ENCODE data around the gene KRTAP6-1. TPM values are rescaled to one million over a fixed set of nuclear protein-coding genes. Genes with fewer than 3 reads are reported as not detected.

KRTAP6-1 gene
- total and polyA plus RNA-seq, 4 experiments from 2014 or later: not detected

DNA sequence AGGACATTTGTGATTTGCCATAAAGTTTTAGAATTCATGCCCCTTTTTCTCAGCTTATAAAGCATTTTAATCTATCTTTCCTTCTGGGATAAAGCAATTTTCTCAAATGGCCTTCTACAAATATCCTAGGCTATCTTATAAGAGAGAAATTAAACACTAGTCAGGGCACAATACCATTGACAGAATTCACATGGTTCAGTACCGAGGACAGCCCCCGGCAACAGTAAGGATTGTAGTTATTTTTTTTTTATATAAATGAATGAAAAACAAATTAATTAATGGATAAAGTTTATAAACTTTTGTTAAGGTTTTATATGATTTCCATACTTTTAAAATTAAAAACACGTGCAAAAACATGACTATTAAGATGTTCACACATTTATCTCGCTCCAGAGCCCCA is 14.4 kb upstream of the KRTAP6-1 start:
- H3K4me1 Mint-ChIP-seq: no peaks in the 10 kb centered on the region
- H3K27me3 Mint-ChIP-seq: no peaks in the 10 kb centered on the region
- H3K27ac Mint-ChIP-seq: no peak overlapping the region
- no peaks in the 10 kb centered on the region for H3K4me1 ChIP-seq (ENCODE audit: insufficient read depth, low read length)
- H3K27me3 ChIP-seq (ENCODE audit: insufficient read depth, low read length): no peaks in the 10 kb centered on the region
- H3K4me3 Mint-ChIP-seq: no peak overlapping the region
- no peaks in the 10 kb centered on the region for H3K9me3 ChIP-seq (ENCODE audit: control insufficient read depth in 1 of 2, low read length in 2 of 2)
- no peaks in the 10 kb centered on the region for H3K36me3 ChIP-seq (ENCODE audit: insufficient read depth, low read length)
- ChIA-PET CTCF (ENCODE audit: partially characterized antibody) (no interaction called here), POLR2A (ENCODE audit: partially characterized antibody) (no interaction called here)
- intact Hi-C loops (cut with micrococcal nuclease): no loop called here
- H3K4me3 ChIP-seq (ENCODE audit: low read length in 2 of 2): no peak overlapping the region
- DNase-seq: no peak
- peaks cover 0 to 6% (median 0%) of the 10 kb centered on the region in 8 donors for H3K9me3 Mint-ChIP-seq
- H3K36me3 Mint-ChIP-seq: no peaks in the 10 kb centered on the region
- no peak overlapping the region for H3K27ac ChIP-seq (ENCODE audit: low read depth, low read length)

DNA sequence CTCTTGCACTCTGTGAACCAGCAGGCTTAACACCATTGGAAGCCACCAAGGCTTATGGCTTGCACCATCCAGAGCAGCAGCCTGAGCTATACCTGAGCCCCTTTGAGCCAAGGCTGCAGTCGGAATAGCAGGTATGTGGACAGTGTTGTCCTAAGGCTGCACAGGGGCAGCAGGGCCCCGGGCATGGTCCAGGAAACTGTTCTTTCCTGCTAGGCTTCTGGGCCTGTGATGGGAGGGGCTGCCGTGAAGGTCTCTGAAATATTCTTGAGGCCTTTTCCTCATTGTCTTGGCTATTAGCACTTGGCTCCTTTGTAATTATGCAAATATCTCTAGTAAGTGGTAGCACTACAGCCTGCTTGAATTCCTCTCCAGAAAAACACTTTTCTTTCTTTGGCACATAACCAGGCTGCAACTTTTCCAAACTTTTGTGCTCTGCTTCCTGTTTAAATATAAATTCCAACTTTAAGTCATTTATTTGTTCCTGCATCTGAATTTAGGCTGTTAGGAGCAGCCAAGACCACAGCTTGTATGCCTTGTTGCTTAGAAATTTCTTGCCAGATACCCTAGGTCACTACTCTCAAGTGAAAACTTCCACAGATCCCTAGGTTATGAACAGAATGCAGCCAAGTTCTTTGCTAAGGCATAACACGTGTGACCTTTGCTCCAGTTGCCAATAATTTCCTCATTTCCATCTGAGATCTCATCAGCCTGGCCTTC is 11.9 kb upstream of the KRTAP6-1 start:
- Histone ChIP-seq H3K4me3 (ENCODE audit: low read length in 2 of 2) (no peak overlapping the region), H3K9me3 (ENCODE audit: control insufficient read depth in 1 of 2, low read length in 2 of 2) (no peaks in the 10 kb centered on the region), H3K27ac (ENCODE audit: low read depth, low read length) (no peak overlapping the region), H3K4me1 (ENCODE audit: insufficient read depth, low read length) (no peaks in the 10 kb centered on the region), H3K27me3 (ENCODE audit: insufficient read depth, low read length) (no peaks in the 10 kb centered on the region), H3K36me3 (ENCODE audit: insufficient read depth, low read length) (no peaks in the 10 kb centered on the region)
- H3K36me3 Mint-ChIP-seq: no peaks in the 10 kb centered on the region
- no peak overlapping the region for H3K4me3 Mint-ChIP-seq
- CTCF ChIA-PET (ENCODE audit: partially characterized antibody): no interaction called here
- peak in 1 of 5 donors; percentile 29 for DNase-seq
- intact Hi-C loops (cut with micrococcal nuclease): no loop called here
- H3K27ac Mint-ChIP-seq: no peak overlapping the region
- H3K9me3 Mint-ChIP-seq: peaks cover 0 to 6% (median 0%) of the 10 kb centered on the region in 8 donors
- H3K27me3 Mint-ChIP-seq: no peaks in the 10 kb centered on the region
- H3K4me1 Mint-ChIP-seq: no peaks in the 10 kb centered on the region
- POLR2A ChIA-PET (ENCODE audit: partially characterized antibody): no interaction called here

DNA sequence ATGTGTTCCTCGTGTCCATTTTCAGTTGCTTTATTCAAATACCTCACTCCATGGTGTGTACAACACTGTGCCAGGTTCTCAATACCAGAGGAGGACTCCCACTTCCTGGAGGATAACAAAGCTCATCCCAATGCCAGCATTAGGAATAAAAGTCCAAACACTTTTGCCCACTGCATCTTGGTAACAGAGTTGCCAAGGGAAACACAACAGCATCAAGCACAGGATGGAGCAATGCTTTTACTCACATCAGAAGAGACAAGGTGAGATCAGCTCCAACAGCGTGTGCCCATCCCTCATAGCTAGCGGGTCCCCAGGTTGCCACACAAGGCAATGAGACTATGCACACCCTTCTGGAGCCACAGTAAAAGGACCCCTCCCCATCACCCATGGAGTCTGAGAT is 9.6 kb upstream of the KRTAP6-1 start:
- ChIA-PET POLR2A (ENCODE audit: partially characterized antibody) (no interaction called here), CTCF (ENCODE audit: partially characterized antibody) (no interaction called here)
- DNase-seq: no peak
- Mint-ChIP-seq H3K9me3 (peaks cover 0 to 6% (median 0%) of the 10 kb centered on the region in 8 donors), H3K4me1 (no peaks in the 10 kb centered on the region), H3K36me3 (no peaks in the 10 kb centered on the region), H3K27ac (no peak overlapping the region), H3K4me3 (no peak overlapping the region), H3K27me3 (no peaks in the 10 kb centered on the region)
- intact Hi-C loops (cut with micrococcal nuclease): no loop called here
- H3K27me3 ChIP-seq (ENCODE audit: insufficient read depth, low read length): no peaks in the 10 kb centered on the region
- H3K9me3 ChIP-seq (ENCODE audit: control insufficient read depth in 1 of 2, low read length in 2 of 2): no peaks in the 10 kb centered on the region
- no peaks in the 10 kb centered on the region for H3K36me3 ChIP-seq (ENCODE audit: insufficient read depth, low read length)
- H3K27ac ChIP-seq (ENCODE audit: low read depth, low read length): no peak overlapping the region
- H3K4me3 ChIP-seq (ENCODE audit: low read length in 2 of 2): no peak overlapping the region
- no peaks in the 10 kb centered on the region for H3K4me1 ChIP-seq (ENCODE audit: insufficient read depth, low read length)

DNA sequence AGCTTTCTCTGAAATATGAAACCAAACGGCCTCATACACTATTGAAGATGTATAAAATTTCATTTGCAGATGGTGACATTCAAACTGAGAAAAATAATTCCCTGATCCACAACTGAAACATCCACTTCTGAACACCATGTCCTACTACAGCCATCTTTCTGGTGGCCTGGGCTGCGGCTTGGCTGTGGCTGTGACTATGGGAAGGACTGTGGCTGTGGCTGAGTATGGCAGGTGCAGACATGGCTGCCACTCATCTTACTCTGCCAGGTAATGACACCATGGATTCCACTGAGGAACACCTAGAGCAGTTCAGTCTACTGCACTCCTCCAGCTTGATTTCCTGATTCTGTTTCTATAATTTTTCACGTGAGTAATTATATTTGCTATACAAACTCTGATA is 6.8 kb upstream of the KRTAP6-1 start, which contains the start of gene KRTAP20-4:
Gene KRTAP20-4 (plus strand): TSS at position 106 of the 400 bp plus-strand sequence.
- Histone ChIP-seq H3K27me3 (ENCODE audit: insufficient read depth, low read length) (no peaks in the 10 kb centered on the region), H3K4me3 (ENCODE audit: low read length in 2 of 2) (no peak within 1 kb of the TSS), H3K9me3 (ENCODE audit: control insufficient read depth in 1 of 2, low read length in 2 of 2) (no peaks in the 10 kb centered on the region), H3K36me3 (ENCODE audit: insufficient read depth, low read length) (no peaks in the 10 kb centered on the region), H3K4me1 (ENCODE audit: insufficient read depth, low read length) (no peaks in the 10 kb centered on the region), H3K27ac (ENCODE audit: low read depth, low read length) (no peak within 1 kb of the TSS)
- no peak within 1 kb of the TSS for H3K4me3 Mint-ChIP-seq
- H3K9me3 Mint-ChIP-seq: peaks cover 0 to 3% (median 0%) of the 10 kb centered on the region in 8 donors
- POLR2A ChIA-PET (ENCODE audit: partially characterized antibody): no interaction called here
- H3K27ac Mint-ChIP-seq: no peak within 1 kb of the TSS
- no peaks in the 10 kb centered on the region for H3K36me3 Mint-ChIP-seq
- CTCF ChIA-PET (ENCODE audit: partially characterized antibody): no interaction called here
- peaks cover 0 to 2% of the 10 kb centered on the region in 2 donors for H3K27me3 Mint-ChIP-seq
- intact Hi-C loops (cut with micrococcal nuclease): no loop called here
- DNase-seq: no peak
- no peaks in the 10 kb centered on the region for H3K4me1 Mint-ChIP-seq

DNA sequence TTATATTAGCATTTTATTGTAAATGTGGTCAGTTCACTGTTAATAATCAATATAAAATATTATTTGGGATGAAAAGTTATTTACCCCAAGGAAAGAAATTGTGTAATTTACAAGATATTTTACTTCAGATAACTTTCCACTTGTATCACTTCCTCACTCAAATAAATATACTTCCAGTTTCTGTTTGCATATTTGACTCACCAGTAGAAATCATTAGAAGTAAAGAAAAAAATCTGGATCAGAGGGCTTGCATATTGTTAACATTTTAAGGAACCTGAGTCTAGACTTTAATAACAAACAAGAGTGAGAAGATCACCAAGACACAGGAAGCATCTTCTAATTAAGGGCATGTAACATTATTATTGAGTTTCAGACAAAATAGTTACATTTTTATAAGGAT is 6.3 kb upstream of the KRTAP6-1 start:
- no peak overlapping the region for H3K27ac Mint-ChIP-seq
- Histone ChIP-seq H3K27ac (ENCODE audit: low read depth, low read length) (no peak overlapping the region), H3K27me3 (ENCODE audit: insufficient read depth, low read length) (no peaks in the 10 kb centered on the region), H3K4me3 (ENCODE audit: low read length in 2 of 2) (no peak overlapping the region), H3K9me3 (ENCODE audit: control insufficient read depth in 1 of 2, low read length in 2 of 2) (no peaks in the 10 kb centered on the region), H3K36me3 (ENCODE audit: insufficient read depth, low read length) (no peaks in the 10 kb centered on the region), H3K4me1 (ENCODE audit: insufficient read depth, low read length) (no peaks in the 10 kb centered on the region)
- ChIA-PET POLR2A (ENCODE audit: partially characterized antibody) (no interaction called here), CTCF (ENCODE audit: partially characterized antibody) (no interaction called here)
- H3K36me3 Mint-ChIP-seq: no peaks in the 10 kb centered on the region
- intact Hi-C loops (cut with micrococcal nuclease): no loop called here
- H3K4me1 Mint-ChIP-seq: no peaks in the 10 kb centered on the region
- no peak for DNase-seq
- no peak overlapping the region for H3K4me3 Mint-ChIP-seq
- peaks cover 0 to 2% of the 10 kb centered on the region in 2 donors for H3K27me3 Mint-ChIP-seq
- peaks cover 0 to 3% (median 0%) of the 10 kb centered on the region in 8 donors for H3K9me3 Mint-ChIP-seq

DNA sequence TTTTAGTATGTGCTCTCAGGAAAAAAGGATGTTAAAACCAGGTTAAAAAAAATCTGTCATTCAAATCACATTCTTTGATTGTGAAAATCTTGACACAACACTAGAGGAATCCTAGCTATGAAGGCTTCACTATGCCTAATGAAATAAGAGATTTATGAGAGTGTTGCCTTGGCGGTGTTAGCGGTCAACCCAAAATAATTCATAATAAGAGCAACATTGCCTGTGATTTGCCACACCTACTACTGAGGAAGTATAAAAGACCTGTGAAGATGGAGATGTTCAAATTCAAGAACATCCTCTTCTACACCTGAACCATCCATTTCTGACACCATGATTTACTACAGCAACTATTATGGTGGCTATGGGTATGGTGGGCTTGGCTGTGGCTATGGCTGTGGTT is 2.4 kb upstream of the KRTAP6-1 start, which contains the start of gene KRTAP20-1:
Gene KRTAP20-1 (plus strand): TSS at position 301 of the 400 bp plus-strand sequence. CDS start 30 bp downstream, at position 331.
- CTCF ChIA-PET (ENCODE audit: partially characterized antibody): no interaction called here

DNA sequence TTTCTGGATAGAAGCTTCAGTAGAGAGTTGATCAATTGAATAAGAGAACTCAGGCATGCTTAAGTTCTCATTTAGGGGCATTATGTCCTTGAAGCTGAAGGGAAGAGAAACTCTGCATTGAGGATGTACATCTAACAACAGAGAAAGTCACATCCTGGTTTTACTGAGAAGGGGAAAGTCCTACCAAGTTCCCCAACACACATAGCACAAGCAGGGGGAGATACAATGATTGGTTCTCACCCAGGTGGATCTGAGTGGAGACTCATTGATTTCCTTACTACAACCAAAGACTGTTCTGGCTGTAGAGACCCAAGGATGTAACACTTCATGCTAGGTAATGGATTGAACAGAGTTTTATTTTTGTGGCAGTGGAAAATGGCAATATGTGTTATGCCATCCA is 1.5 kb upstream of the KRTAP6-1 start:
- intact Hi-C loops (cut with micrococcal nuclease): no loop called here
- Mint-ChIP-seq H3K4me1 (no peaks in the 10 kb centered on the region), H3K27me3 (peaks cover 0 to 2% of the 10 kb centered on the region in 2 donors), H3K36me3 (no peaks in the 10 kb centered on the region), H3K27ac (no peak overlapping the region), H3K4me3 (no peak overlapping the region), H3K9me3 (peaks cover 0 to 6% (median under 1%) of the 10 kb centered on the region in 8 donors)
- Histone ChIP-seq H3K36me3 (ENCODE audit: insufficient read depth, low read length) (no peaks in the 10 kb centered on the region), H3K4me1 (ENCODE audit: insufficient read depth, low read length) (no peaks in the 10 kb centered on the region), H3K4me3 (ENCODE audit: low read length in 2 of 2) (no peak overlapping the region), H3K27ac (ENCODE audit: low read depth, low read length) (no peak overlapping the region), H3K27me3 (ENCODE audit: insufficient read depth, low read length) (no peaks in the 10 kb centered on the region), H3K9me3 (ENCODE audit: control insufficient read depth in 1 of 2, low read length in 2 of 2) (no peaks in the 10 kb centered on the region)
- POLR2A ChIA-PET (ENCODE audit: partially characterized antibody): no interaction called here
- DNase-seq: no peak
- CTCF ChIA-PET (ENCODE audit: partially characterized antibody): no interaction called here

More for the DNA sequence above, 2.4 kb upstream of the KRTAP6-1 start, which contains the start of gene KRTAP20-1:
- H3K9me3 ChIP-seq (ENCODE audit: control insufficient read depth in 1 of 2, low read length in 2 of 2): no peaks in the 10 kb centered on the region
- intact Hi-C loops (cut with micrococcal nuclease): no loop called here
- Mint-ChIP-seq H3K9me3 (peaks cover 0 to 3% (median 0%) of the 10 kb centered on the region in 8 donors), H3K4me3 (no peak within 1 kb of the TSS), H3K27ac (no peak within 1 kb of the TSS), H3K27me3 (peaks cover 0 to 2% of the 10 kb centered on the region in 2 donors), H3K36me3 (no peaks in the 10 kb centered on the region), H3K4me1 (no peaks in the 10 kb centered on the region)
- DNase-seq: no peak
- H3K27ac ChIP-seq (ENCODE audit: low read depth, low read length): no peak within 1 kb of the TSS
- H3K4me3 ChIP-seq (ENCODE audit: low read length in 2 of 2): no peak within 1 kb of the TSS
- no peaks in the 10 kb centered on the region for H3K27me3 ChIP-seq (ENCODE audit: insufficient read depth, low read length)
- no peaks in the 10 kb centered on the region for H3K4me1 ChIP-seq (ENCODE audit: insufficient read depth, low read length)
- H3K36me3 ChIP-seq (ENCODE audit: insufficient read depth, low read length): no peaks in the 10 kb centered on the region
- POLR2A ChIA-PET (ENCODE audit: partially characterized antibody): no interaction called here

All from CD4-positive, alpha-beta memory T cell (primary cell).